Mucosa of gallbladder (tissue), 1 donor: ENCODE results near the gene PDSS2. TPM values are rescaled to one million over a fixed set of nuclear protein-coding genes. Genes with fewer than 3 reads are reported as not detected.

Experiments used
- DNase-seq: peaks from one replicate; pipeline ENCODE4 v3.0.0-alpha.2; 2020; ENCODE audit warnings: low spot score
- total RNA-seq: library from RNA; stranded (reverse); gene quantifications from one replicate; pipeline ENCODE4 v1.2.1, GENCODE V29; 2021
- donor health status: DM: no; HTN: no; CAD: no.

The PDSS2 gene
- total RNA-seq, 1 donor from 2014 or later = 17.7 TPM

GRCh38 chr6:107267634-107268033 is 191.7 kb downstream of the PDSS2 start:
- DNase-seq = no peak

GRCh38 chr6:107267006-107267405 is 192.4 kb downstream of the PDSS2 start:
- DNase-seq = no peak

GRCh38 chr6:107266563-107266962 is 192.8 kb downstream of the PDSS2 start:
- no peak for DNase-seq

- no peak for DNase-seq
These were observed 195.0 kb downstream of the PDSS2 start for GRCh38 chr6:107264357-107264840.

GRCh38 chr6:107259951-107260350 is 199.4 kb downstream of the PDSS2 start:
- DNase-seq = no peak

GRCh38 chr6:107248147-107248546 is 211.2 kb downstream of the PDSS2 start:
- DNase-seq = no peak

- no peak for DNase-seq
These were observed 212.3 kb downstream of the PDSS2 start for GRCh38 chr6:107246972-107247615.

- no peak for DNase-seq
These were observed 213.0 kb downstream of the PDSS2 start for GRCh38 chr6:107246249-107246971.

- no peak for DNase-seq
These were observed 214.5 kb downstream of the PDSS2 start for GRCh38 chr6:107244742-107245480.

GRCh38 chr6:107244082-107244741 is 215.2 kb downstream of the PDSS2 start:
- DNase-seq = no peak

- no peak for DNase-seq
These were observed 215.9 kb downstream of the PDSS2 start for GRCh38 chr6:107243471-107243870.

GRCh38 chr6:107237992-107238660 is 221.2 kb downstream of the PDSS2 start:
- DNase-seq = no peak

GRCh38 chr6:107235511-107235910 is 223.9 kb downstream of the PDSS2 start:
- DNase-seq = no peak

- DNase-seq = no peak
These were observed 224.4 kb downstream of the PDSS2 start for GRCh38 chr6:107235007-107235406.

- DNase-seq = no peak
These were observed 228.1 kb downstream of the PDSS2 start for GRCh38 chr6:107231243-107231642.

- DNase-seq = no peak
These were observed 228.9 kb downstream of the PDSS2 start for GRCh38 chr6:107230448-107230847.

- DNase-seq = no peak
These were observed 229.3 kb downstream of the PDSS2 start for GRCh38 chr6:107230024-107230423.

- no peak for DNase-seq
These were observed 230.6 kb downstream of the PDSS2 start for GRCh38 chr6:107228754-107229153.

GRCh38 chr6:107221519-107221918 is 237.8 kb downstream of the PDSS2 start:
- no peak for DNase-seq

GRCh38 chr6:107219851-107220250 is 239.5 kb downstream of the PDSS2 start:
- no peak for DNase-seq

- DNase-seq = no peak
These were observed 241.2 kb downstream of the PDSS2 start for GRCh38 chr6:107218142-107218541.

- DNase-seq = no peak
These were observed 242.1 kb downstream of the PDSS2 start for GRCh38 chr6:107217248-107217647.
